Ascending aorta (tissue), 2 donors: ENCODE data around the gene SLC25A42. TPM values are rescaled to one million over a fixed set of nuclear protein-coding genes. Genes with fewer than 3 reads are reported as not detected.

ENCODE experiments used
- DNase-seq, 2 donors: peaks; one replicate each; pipeline ENCODE4 v3.0.0-alpha.2; 2019; ENCODE audit warnings: low spot score in 2 of 2
- H3K27ac ChIP-seq, 2 donors: fragments of 200-600 bp; sonication (generic); one replicate each; pipeline ENCODE4 v1.5.1; 2016 to 2017; ENCODE audit warnings: mild to moderate bottlenecking in 1 of 2
- H3K27me3 ChIP-seq: fragments of 200-600 bp; sonication (generic); one replicate; pipeline ENCODE4 v1.5.1; 2017
- H3K36me3 ChIP-seq, 2 donors: fragments of 200-600 bp; sonication (generic); one replicate each; pipeline ENCODE4 v1.5.1; 2016
- H3K4me1 ChIP-seq, 2 donors: fragments of 200-600 bp; sonication (generic); one replicate each; pipeline ENCODE4 v1.5.1; 2016 to 2017; ENCODE audit warnings: mild to moderate bottlenecking in 1 of 2
- H3K4me3 ChIP-seq, 2 donors: fragments of 200-600 bp; sonication (generic); one replicate each; pipeline ENCODE4 v1.5.1; 2016 to 2017; ENCODE audit warnings: mild to moderate bottlenecking in 1 of 2
- H3K9me3 ChIP-seq, 2 donors: fragments of 200-600 bp; sonication (generic); one replicate each; pipeline ENCODE4 v1.5.1; 2016
- intact Hi-C: fragments of 100-400 bp; cut with DNase I; formaldehyde crosslinking; loops from one replicate; pipeline ENCODE4 v1.15.1; 2023
- total RNA-seq: library from RNA; depleted of rRNA; stranded (reverse); fragments of >200 nt; gene quantifications from one replicate; pipeline ENCODE4 v1.1.0, GENCODE V29; 2016
- TF ChIP-seq, protein P1 (sequence below), 3 experiments: fragments of 200-600 bp in 2 of 3; fragments of 450-650 bp in 1 of 3; sonication (generic) in 2 of 3; IDR thresholded peaks; one replicate each; pipeline ENCODE4 v1.5.1; 2016 to 2019; ENCODE audit warnings: antibody characterized with exemption in 3 of 3, mild to moderate bottlenecking in 1 of 3, moderate library complexity in 1 of 3

SLC25A42 gene
- total RNA-seq, 1 donor from 2014 or later = 8.9 TPM

DNA sequence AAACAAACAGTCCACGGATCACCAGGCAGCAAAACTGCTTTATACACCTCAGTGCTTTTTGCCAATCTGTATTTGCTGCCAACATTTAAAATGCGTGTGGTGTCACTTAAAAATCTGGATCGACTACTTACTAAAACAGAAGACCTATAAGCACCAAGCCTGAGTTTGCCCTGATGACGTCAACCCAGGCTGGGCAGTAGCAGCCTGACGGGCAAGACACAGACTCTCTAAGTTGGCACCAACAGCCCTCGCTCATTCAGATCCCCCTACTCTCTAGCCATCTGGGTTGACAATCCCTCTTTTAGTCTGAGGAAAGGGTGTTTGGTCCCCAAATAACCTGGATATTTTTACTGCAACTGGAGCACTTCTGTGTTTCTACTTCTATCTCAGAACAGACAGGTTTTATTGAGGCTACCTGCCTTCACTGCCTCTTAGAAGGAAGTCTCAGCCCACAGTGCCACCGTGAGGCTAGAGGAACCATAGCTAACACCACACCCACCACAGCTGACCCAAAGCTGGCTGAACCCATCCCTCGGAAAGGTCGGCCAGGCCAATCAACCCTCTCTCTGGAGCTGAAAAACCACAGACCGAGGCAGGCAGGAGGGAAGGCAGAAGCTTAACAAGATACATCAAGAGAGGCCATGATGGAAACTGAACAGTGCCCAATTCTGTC lies 37.4 kb upstream of the SLC25A42 start:
- no peaks in the 10 kb centered on the region for H3K9me3 ChIP-seq
- peaks cover 57 to 73% of the 10 kb centered on the region in 2 donors for H3K36me3 ChIP-seq
- intact Hi-C loops = no loop called here
- TF ChIP-seq, protein P1, sequence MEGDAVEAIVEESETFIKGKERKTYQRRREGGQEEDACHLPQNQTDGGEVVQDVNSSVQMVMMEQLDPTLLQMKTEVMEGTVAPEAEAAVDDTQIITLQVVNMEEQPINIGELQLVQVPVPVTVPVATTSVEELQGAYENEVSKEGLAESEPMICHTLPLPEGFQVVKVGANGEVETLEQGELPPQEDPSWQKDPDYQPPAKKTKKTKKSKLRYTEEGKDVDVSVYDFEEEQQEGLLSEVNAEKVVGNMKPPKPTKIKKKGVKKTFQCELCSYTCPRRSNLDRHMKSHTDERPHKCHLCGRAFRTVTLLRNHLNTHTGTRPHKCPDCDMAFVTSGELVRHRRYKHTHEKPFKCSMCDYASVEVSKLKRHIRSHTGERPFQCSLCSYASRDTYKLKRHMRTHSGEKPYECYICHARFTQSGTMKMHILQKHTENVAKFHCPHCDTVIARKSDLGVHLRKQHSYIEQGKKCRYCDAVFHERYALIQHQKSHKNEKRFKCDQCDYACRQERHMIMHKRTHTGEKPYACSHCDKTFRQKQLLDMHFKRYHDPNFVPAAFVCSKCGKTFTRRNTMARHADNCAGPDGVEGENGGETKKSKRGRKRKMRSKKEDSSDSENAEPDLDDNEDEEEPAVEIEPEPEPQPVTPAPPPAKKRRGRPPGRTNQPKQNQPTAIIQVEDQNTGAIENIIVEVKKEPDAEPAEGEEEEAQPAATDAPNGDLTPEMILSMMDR (IDR thresholded peaks at IDR 0.05) = no peak
- no peak for DNase-seq
- H3K27ac ChIP-seq = no peak overlapping the region
- H3K4me3 ChIP-seq = no peak overlapping the region
- no peaks in the 10 kb centered on the region for H3K4me1 ChIP-seq
- H3K27me3 ChIP-seq = no peaks in the 10 kb centered on the region

DNA sequence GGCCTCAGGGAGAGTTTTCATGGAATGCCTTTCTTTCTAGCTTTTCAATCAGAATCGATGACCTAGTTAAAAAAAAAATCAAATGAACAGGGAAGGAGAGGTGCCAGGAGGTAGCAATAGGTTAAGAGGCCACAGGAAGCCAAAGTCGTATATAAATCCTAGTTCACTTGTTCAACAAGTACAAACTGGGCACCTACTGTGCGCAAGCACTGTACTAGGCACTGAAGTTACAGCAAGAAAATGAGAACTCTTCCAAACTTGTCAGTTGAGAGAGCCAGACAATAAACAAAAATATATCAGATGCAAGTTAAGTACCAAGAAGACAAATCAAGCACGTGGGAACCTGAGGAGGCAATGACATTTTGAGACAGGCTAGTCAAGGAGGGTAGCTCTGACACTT lies 36.6 kb upstream of the SLC25A42 start:
- H3K36me3 ChIP-seq = peaks cover 54 to 72% of the 10 kb centered on the region in 2 donors
- intact Hi-C loops = no loop called here

DNA sequence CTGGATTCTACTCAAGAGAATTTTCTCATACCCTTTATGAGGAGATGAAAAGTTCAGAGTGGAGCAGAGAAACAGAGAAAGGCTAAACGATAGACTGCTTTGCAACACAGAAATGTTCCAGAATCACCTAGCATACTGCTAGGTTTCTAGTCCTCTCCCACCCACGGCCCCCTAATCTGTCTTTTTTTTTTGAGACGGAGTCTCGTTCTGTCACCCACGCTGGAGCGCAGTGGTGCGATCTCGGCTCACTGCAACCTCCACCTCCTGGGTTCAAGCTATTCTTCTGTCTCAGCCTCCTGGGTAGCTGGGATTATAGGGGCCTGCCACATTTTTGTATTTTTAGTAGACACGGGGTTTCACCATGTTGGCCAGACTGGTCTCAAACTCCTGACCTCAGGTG lies 35.3 kb upstream of the SLC25A42 start:
- intact Hi-C loops = no loop called here
- H3K27me3 ChIP-seq = no peaks in the 10 kb centered on the region
- H3K9me3 ChIP-seq = no peaks in the 10 kb centered on the region
- no peak for DNase-seq
- H3K36me3 ChIP-seq = peaks cover 42 to 59% of the 10 kb centered on the region in 2 donors
- no peak overlapping the region for H3K4me3 ChIP-seq
- TF ChIP-seq, protein P1 (IDR thresholded peaks at IDR 0.05) = no peak
- no peak overlapping the region for H3K27ac ChIP-seq
- peaks cover 0 to 6% of the 10 kb centered on the region in 2 donors for H3K4me1 ChIP-seq

More for the DNA sequence above, 36.6 kb upstream of the SLC25A42 start:
- TF ChIP-seq, protein P1 (IDR thresholded peaks at IDR 0.05) = no peak
- DNase-seq = no peak
- no peaks in the 10 kb centered on the region for H3K9me3 ChIP-seq
- peaks cover 0 to 5% of the 10 kb centered on the region in 2 donors for H3K4me1 ChIP-seq
- no peak overlapping the region for H3K27ac ChIP-seq
- no peaks in the 10 kb centered on the region for H3K27me3 ChIP-seq
- H3K4me3 ChIP-seq = no peak overlapping the region

DNA sequence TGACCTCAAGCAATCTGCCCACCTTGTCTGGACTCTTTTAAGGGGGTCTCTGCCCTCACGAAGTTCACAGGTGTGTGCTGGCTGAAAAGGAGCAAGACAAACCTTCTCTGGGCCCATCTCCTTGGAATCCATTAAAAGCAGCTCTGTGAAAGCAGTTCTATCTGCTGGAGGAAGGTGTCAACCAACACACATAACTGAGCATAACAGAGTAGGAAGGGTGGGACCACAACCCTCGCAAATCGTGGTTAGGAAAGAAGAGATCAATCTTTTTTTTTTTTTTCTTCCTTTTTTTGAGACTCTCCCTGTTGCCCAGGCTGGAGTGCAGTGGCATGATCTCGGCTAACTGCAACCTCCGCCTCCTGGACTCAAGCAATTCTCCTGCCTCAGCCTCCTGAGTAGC lies 31.9 kb upstream of the SLC25A42 start:
- H3K36me3 ChIP-seq = peaks cover 19 to 26% of the 10 kb centered on the region in 2 donors
- peaks cover 5 to 14% of the 10 kb centered on the region in 2 donors for H3K4me1 ChIP-seq
- no peak for DNase-seq
- intact Hi-C loops = loop anchor here (5.0 kb wide), 1 partner anchor 115 kb away; the partner anchor contains the start of genes COPE and DDX49
- no peaks in the 10 kb centered on the region for H3K9me3 ChIP-seq
- no peaks in the 10 kb centered on the region for H3K27me3 ChIP-seq
- peak overlapping the region; percentile 92 to 96 for H3K4me3 ChIP-seq
- TF ChIP-seq, protein P1 (IDR thresholded peaks at IDR 0.05) = no peak
- peak overlapping the region; percentile 56 to 85 for H3K27ac ChIP-seq

DNA sequence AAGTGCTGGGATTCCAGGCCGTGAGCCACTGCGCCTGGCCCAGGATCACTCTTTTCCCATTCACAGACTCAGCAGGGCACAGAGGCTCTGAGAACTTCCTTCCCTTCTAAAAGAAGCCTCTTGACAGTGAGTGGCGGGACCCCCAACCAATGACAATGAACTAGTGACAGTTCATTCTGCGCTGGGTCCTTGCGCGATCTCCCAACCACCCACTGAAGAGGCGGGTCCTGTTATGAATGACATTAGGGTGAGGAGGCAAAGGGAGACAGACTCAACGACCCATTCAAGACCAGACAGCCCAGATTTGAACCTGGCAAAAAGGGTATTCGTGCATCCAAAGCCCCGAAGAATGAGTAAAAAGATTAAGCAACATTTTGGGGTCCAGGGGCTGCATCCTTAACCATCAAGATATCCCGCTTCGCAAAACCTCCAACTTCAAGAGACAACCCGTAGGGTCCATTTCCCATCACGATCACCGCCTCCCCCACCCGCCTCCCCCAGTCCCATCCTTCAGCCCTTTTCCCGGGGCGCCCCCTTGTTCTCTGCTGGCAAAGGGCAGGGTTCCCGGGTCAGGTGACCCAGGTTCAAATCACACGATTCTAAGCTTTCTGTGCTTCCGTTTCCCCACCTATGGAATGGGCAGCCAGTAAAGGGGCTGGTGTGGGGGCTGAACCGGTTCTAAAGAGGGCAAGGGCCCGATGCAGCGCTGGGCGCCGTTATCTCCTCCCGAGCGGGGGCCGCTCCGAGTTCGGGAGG lies 31.2 kb upstream of the SLC25A42 start:
- Histone ChIP-seq H3K27me3 (no peaks in the 10 kb centered on the region), H3K4me3 (peak overlapping the region; percentile 92 to 96), H3K27ac (peak overlapping the region; percentile 85 to 94), H3K4me1 (peaks cover 5 to 14% of the 10 kb centered on the region in 2 donors), H3K9me3 (no peaks in the 10 kb centered on the region), H3K36me3 (peaks cover 19 to 27% of the 10 kb centered on the region in 2 donors)
- intact Hi-C loops = loop anchor here (1.0 to 5.0 kb wide), 2 partner anchors 31 to 115 kb away; partner anchors contain the start of genes COPE, DDX49 and SLC25A42
- peak; percentile 80 to 94 for DNase-seq
- TF ChIP-seq, protein P1 (IDR thresholded peaks at IDR 0.05) = no peak
